K562 (cell line): ENCODE measurements around the gene GMPR2. TPM values are rescaled to one million over a fixed set of nuclear protein-coding genes. Genes with fewer than 3 reads are reported as not detected.

Experiments
- ARNT ChIP-seq, 2 experiments: fragments of 450-650 bp; IDR thresholded peaks; 2 replicates each; pipeline ENCODE4 v1.6.1; 2016; ENCODE audit warnings: mild to moderate bottlenecking in 1 of 2
- CREB3 ChIP-seq: fragments of 450-650 bp; conservative IDR thresholded peaks from 2 replicates; pipeline ENCODE4 v1.6.1; 2016; ENCODE audit warnings: missing genetic modification characterization, low read depth, mild to moderate bottlenecking, missing compliant biosample characterization, moderate library complexity
- GTF2B ChIP-seq: IDR thresholded peaks from 2 replicates; pipeline ENCODE4 v1.6.1; 2011; ENCODE audit not compliant: insufficient read length; ENCODE audit errors: extremely low read depth
- NFATC3 ChIP-seq: fragments of 450-650 bp; IDR thresholded peaks from 2 replicates; pipeline ENCODE4 v1.6.1; 2017; ENCODE audit warnings: mild to moderate bottlenecking
- NFIX ChIP-seq: fragments of 250-450 bp; sonication (Bioruptor Pico); IDR thresholded peaks from 2 replicates; pipeline ENCODE4 v1.4.0; 2020; ENCODE audit warnings: low read depth, mild to moderate bottlenecking, moderate library complexity
- SIN3B ChIP-seq: fragments of 450-650 bp; IDR thresholded peaks from 2 replicates; pipeline ENCODE4 v1.6.1; 2017; ENCODE audit warnings: low read depth, mild to moderate bottlenecking, moderate library complexity
- SMAD4 ChIP-seq: fragments of 250-450 bp; sonication (Bioruptor Pico); conservative IDR thresholded peaks from 2 replicates; pipeline ENCODE4 v1.8.0; 2021; ENCODE audit warnings: inconsistent platforms, mild to moderate bottlenecking, moderate library complexity
- ZNF311 ChIP-seq: fragments of 250-450 bp; sonication (Bioruptor Pico); IDR thresholded peaks from 2 replicates; pipeline ENCODE4 v1.4.0; 2020; ENCODE audit warnings: mild to moderate bottlenecking, moderate library complexity
- ZNF436 ChIP-seq: fragments of 250-450, 450-650 bp; sonication (Bioruptor Pico); formaldehyde crosslinking; IDR thresholded peaks from 2 replicates; pipeline ENCODE4 v1.7.0; 2020; ENCODE audit warnings: mild to moderate bottlenecking
- ZNF764 ChIP-seq: fragments of 250-450 bp; sonication (Bioruptor Pico); IDR thresholded peaks from 2 replicates; pipeline ENCODE4 v1.4.0; 2020; ENCODE audit warnings: low read depth, mild to moderate bottlenecking, moderate library complexity
- polyA plus RNA-seq, 8 experiments: library from polyadenylated mRNA; depleted of rRNA in 4 of 8; stranded (reverse) in 5 of 8; unstranded in 3 of 8; fragments of >200 nt; fragmentation: Nextera tagmentation in 2 of 8; fragmentation: Illumina TruSeq in 1 of 8; extraction: Ambion mirVana in 2 of 8; extraction: Trizol in 1 of 8; gene quantifications; 2 replicates each; pipeline versions ENCODE4 v1.2.1 to v1.2.3, GENCODE V29; 2011 to 2014; ENCODE audit warnings: inconsistent platforms in 1 of 8, missing spikeins in 1 of 8
- total RNA-seq, 7 experiments: library from RNA; depleted of rRNA in 6 of 7; stranded (reverse); fragments of >200 nt in 6 of 7; fragmentation: Illumina TruSeq in 2 of 7; extraction: Trizol in 2 of 7; gene quantifications; 2 replicates each; pipeline versions ENCODE4 v1.2.1 to v1.2.3, GENCODE V29; 2011 to 2021; ENCODE audit warnings: low replicate concordance in 1 of 7
- TF ChIP-seq, protein P1 (sequence below): fragments of 450-650 bp; IDR thresholded peaks from 2 replicates; pipeline ENCODE4 v1.6.1; 2016; ENCODE audit warnings: low read depth
- TF ChIP-seq, protein P2 (sequence below), 2 experiments: IDR thresholded peaks in 1 of 2; conservative IDR thresholded peaks in 1 of 2; 2 replicates each; pipeline ENCODE4 v1.6.1; 2016; ENCODE audit warnings: low read depth in 2 of 2, mild to moderate bottlenecking in 1 of 2, missing compliant biosample characterization in 1 of 2, missing genetic modification characterization in 1 of 2, moderate library complexity in 1 of 2

Gene GMPR2
- total and polyA plus RNA-seq, 9 of the 15 experiments (the other 6 are each of a cell fraction or from before 2014, with no cell fraction given), result 26.4 to 67.4 (median 36.3) TPM

DNA sequence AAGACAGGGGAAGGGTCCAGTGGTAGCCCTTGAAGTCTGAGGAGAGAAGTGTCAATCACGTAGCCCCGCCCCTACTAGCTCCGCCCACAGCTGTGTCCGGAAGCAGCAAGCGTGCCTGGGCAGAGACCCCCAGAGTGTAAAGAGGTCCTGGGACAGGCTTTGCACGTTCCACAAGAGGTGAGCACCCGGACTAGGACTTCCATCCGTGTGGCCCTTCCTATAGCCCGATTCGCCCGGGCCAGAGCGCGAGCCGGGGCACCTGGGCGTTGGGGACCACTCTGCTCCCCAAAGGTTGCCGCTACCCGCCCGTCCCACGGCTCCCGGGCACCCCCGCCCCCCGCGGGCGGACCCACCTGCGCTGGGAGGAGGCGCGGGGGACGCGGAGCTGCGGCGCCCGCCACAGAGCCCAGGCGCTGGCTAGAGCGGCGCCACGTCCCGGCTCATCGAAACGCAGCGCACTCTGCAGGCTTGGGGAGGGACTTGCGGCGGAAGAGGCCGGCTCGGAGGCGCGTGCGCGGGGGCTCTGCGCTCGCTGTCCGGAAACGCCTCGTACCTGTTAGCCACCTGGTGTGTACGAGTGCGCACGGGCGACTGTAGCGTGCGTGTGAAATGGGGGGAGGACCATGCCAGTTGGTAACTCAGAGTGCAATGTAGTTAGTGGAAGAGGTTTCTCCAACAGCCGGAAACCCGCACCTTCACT lies 38.6 kb downstream of the GMPR2 start, which contains the start of gene RABGGTA (continued):
- TF ChIP-seq ZNF436 (CRISPR knock-in tag) (no peak), SIN3B (peak; percentile 54; the same call in 1 of the 2 replicates), SMAD4 (CRISPR knock-in tag) (peak; percentile 85), ZNF764 (no peak), ARNT (IDR thresholded peaks at IDR 0.05) (no peak), NFIX (CRISPR knock-in tag) (no peak), NFATC3 (no peak), CREB3 (tag) (no peak), ZNF311 (CRISPR knock-in tag) (no peak), GTF2B (no peak)
- TF ChIP-seq, protein P1, sequence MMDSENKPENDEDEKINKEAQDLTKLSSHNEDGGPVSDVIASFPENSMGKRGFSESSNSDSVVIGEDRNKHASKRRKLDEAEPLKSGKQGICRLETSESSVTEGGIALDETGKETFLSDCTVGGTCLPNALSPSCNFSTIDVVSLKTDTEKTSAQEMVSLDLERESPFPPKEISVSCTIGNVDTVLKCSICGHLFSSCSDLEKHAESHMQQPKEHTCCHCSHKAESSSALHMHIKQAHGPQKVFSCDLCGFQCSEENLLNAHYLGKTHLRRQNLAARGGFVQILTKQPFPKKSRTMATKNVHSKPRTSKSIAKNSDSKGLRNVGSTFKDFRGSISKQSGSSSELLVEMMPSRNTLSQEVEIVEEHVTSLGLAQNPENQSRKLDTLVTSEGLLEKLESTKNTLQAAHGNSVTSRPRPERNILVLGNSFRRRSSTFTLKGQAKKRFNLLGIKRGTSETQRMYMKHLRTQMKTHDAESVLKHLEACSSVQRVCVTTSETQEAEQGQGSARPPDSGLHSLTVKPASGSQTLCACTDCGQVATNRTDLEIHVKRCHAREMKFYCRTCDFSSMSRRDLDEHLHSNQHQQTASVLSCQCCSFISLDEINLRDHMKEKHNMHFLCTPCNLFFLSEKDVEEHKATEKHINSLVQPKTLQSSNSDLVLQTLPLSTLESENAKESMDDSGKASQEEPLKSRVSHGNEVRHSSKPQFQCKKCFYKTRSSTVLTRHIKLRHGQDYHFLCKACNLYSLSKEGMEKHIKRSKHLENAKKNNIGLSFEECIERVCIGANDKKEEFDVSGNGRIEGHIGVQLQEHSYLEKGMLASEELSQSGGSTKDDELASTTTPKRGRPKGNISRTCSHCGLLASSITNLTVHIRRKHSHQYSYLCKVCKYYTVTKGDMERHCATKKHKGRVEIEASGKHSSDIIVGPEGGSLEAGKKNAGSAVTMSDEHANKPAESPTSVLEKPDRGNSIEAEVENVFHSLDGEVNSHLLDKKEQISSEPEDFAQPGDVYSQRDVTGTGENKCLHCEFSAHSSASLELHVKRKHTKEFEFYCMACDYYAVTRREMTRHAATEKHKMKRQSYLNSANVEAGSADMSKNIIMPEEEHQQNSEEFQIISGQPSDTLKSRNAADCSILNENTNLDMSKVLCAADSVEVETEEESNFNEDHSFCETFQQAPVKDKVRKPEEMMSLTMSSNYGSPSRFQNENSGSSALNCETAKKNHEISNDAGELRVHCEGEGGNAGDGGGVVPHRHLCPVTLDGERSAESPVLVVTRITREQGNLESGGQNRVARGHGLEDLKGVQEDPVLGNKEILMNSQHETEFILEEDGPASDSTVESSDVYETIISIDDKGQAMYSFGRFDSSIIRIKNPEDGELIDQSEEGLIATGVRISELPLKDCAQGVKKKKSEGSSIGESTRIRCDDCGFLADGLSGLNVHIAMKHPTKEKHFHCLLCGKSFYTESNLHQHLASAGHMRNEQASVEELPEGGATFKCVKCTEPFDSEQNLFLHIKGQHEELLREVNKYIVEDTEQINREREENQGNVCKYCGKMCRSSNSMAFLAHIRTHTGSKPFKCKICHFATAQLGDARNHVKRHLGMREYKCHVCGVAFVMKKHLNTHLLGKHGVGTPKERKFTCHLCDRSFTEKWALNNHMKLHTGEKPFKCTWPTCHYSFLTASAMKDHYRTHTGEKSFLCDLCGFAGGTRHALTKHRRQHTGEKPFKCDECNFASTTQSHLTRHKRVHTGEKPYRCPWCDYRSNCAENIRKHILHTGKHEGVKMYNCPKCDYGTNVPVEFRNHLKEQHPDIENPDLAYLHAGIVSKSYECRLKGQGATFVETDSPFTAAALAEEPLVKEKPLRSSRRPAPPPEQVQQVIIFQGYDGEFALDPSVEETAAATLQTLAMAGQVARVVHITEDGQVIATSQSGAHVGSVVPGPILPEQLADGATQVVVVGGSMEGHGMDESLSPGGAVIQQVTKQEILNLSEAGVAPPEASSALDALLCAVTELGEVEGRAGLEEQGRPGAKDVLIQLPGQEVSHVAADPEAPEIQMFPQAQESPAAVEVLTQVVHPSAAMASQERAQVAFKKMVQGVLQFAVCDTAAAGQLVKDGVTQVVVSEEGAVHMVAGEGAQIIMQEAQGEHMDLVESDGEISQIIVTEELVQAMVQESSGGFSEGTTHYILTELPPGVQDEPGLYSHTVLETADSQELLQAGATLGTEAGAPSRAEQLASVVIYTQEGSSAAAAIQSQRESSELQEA, result no peak
- TF ChIP-seq, protein P2, sequence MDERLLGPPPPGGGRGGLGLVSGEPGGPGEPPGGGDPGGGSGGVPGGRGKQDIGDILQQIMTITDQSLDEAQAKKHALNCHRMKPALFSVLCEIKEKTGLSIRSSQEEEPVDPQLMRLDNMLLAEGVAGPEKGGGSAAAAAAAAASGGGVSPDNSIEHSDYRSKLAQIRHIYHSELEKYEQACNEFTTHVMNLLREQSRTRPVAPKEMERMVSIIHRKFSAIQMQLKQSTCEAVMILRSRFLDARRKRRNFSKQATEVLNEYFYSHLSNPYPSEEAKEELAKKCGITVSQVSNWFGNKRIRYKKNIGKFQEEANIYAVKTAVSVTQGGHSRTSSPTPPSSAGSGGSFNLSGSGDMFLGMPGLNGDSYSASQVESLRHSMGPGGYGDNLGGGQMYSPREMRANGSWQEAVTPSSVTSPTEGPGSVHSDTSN (CRISPR knock-in tag; IDR thresholded peaks at IDR 0.05; ENCODE audit: low read depth), result peak; percentile 67
- TF ChIP-seq, protein P2 (tag; conservative IDR thresholded peaks at IDR 0.05; ENCODE audit: low read depth), result peak; percentile 88
